HepG2 (cell line): Measurements from ENCODE around the gene MBD3. TPM values are rescaled to one million over a fixed set of nuclear protein-coding genes. Genes with fewer than 3 reads are reported as not detected.

Source experiments
- BHLHE40 ChIP-seq: IDR thresholded peaks from 2 replicates; pipeline ENCODE4 v1.6.1; 2011; ENCODE audit warnings: low read length, improper control_type of control experiment
- GATAD2A ChIP-seq: IDR thresholded peaks from 2 replicates; pipeline ENCODE4 v1.6.1; 2016
- JUND ChIP-seq: sonication (generic); formaldehyde crosslinking; IDR thresholded peaks from 2 replicates; pipeline ENCODE4 v1.8.0; 2022; ENCODE audit warnings: mild to moderate bottlenecking, missing genetic modification reagents
- KLF9 ChIP-seq: IDR thresholded peaks from 2 replicates; pipeline ENCODE4 v1.6.1; 2016; ENCODE audit warnings: low read depth
- MTA3 ChIP-seq: sonication (generic); formaldehyde crosslinking; IDR thresholded peaks from 2 replicates; pipeline ENCODE4 v1.4.0; 2020; ENCODE audit warnings: missing genetic modification reagents
- PRDM15 ChIP-seq: sonication (generic); formaldehyde crosslinking; IDR thresholded peaks from 2 replicates; pipeline ENCODE4 v1.4.0; 2020; ENCODE audit warnings: missing genetic modification reagents
- RXRA ChIP-seq: sonication (generic); formaldehyde crosslinking; IDR thresholded peaks from 2 replicates; pipeline ENCODE4 v1.5.1; 2020; ENCODE audit warnings: missing genetic modification reagents
- SNAPC4 ChIP-seq: sonication (generic); formaldehyde crosslinking; IDR thresholded peaks from 2 replicates; pipeline ENCODE4 v1.4.0; 2020; ENCODE audit warnings: mild to moderate bottlenecking, missing genetic modification reagents
- SOX6 ChIP-seq, 2 experiments: fragments of 450-650 bp in 1 of 2; sonication (generic) in 1 of 2; formaldehyde crosslinking in 1 of 2; IDR thresholded peaks; 2 replicates each; pipeline versions ENCODE4 v1.4.0 to v1.6.1; 2017 to 2020; ENCODE audit warnings: antibody characterized with exemption in 1 of 2, mild to moderate bottlenecking in 1 of 2, missing genetic modification reagents in 1 of 2
- SRSF1 ChIP-seq: fragments of 200-400 bp; formaldehyde crosslinking; optimal IDR thresholded peaks from 2 replicates; pipeline ENCODE3; 2017; ENCODE audit warnings: mild to moderate bottlenecking, low read depth, low read length, moderate library complexity
- TFDP2 ChIP-seq: sonication (generic); formaldehyde crosslinking; IDR thresholded peaks from 2 replicates; pipeline ENCODE4 v1.4.0; 2020; ENCODE audit warnings: missing genetic modification reagents
- ZMYM3 ChIP-seq: sonication (generic); formaldehyde crosslinking; IDR thresholded peaks from 2 replicates; pipeline ENCODE4 v1.5.1; 2020; ENCODE audit warnings: mild to moderate bottlenecking, missing genetic modification reagents
- ZNF33B ChIP-seq: sonication (generic); formaldehyde crosslinking; IDR thresholded peaks from 2 replicates; pipeline ENCODE4 v1.5.1; 2020; ENCODE audit warnings: mild to moderate bottlenecking, missing genetic modification reagents
- ZNF367 ChIP-seq: sonication (generic); formaldehyde crosslinking; IDR thresholded peaks from 2 replicates; pipeline ENCODE4 v1.4.0; 2020; ENCODE audit warnings: missing genetic modification reagents, borderline replicate concordance
- ZNF530 ChIP-seq: sonication (generic); formaldehyde crosslinking; IDR thresholded peaks from 2 replicates; pipeline ENCODE4 v1.5.0; 2020; ENCODE audit warnings: low read depth, mild to moderate bottlenecking, missing genetic modification reagents
- ZNF549 ChIP-seq: sonication (generic); formaldehyde crosslinking; IDR thresholded peaks from 2 replicates; pipeline ENCODE4 v1.5.0; 2020; ENCODE audit warnings: missing genetic modification reagents
- ZNF552 ChIP-seq: sonication (generic); formaldehyde crosslinking; IDR thresholded peaks from 2 replicates; pipeline ENCODE4 v1.9.0; 2022; ENCODE audit warnings: missing genetic modification reagents, mild to moderate bottlenecking, borderline replicate concordance
- ZNF569 ChIP-seq: sonication (generic); formaldehyde crosslinking; IDR thresholded peaks from 2 replicates; pipeline ENCODE4 v1.5.0; 2020; ENCODE audit warnings: mild to moderate bottlenecking, missing genetic modification reagents, moderate library complexity, borderline replicate concordance
- ZNF639 ChIP-seq: conservative IDR thresholded peaks from 2 replicates; pipeline ENCODE4 v1.6.1; 2018; ENCODE audit warnings: missing genetic modification reagents
- polyA plus RNA-seq, 8 experiments: library from polyadenylated mRNA; depleted of rRNA in 3 of 8; stranded (reverse) in 7 of 8; unstranded in 1 of 8; fragments of >200 nt; fragmentation: Illumina TruSeq in 4 of 8; extraction: Trizol in 4 of 8; gene quantifications; 2 replicates each; pipeline versions ENCODE4 v1.2.1 to v1.2.3, GENCODE V29; 2011 to 2016; ENCODE audit warnings: low read depth in 4 of 8, missing spikeins in 1 of 8, mixed read lengths in 1 of 8; ENCODE audit not compliant: insufficient read depth in 1 of 8
- total RNA-seq, 5 experiments: library from RNA; depleted of rRNA; stranded (reverse); fragments of >200 nt; fragmentation: Illumina TruSeq; extraction: Trizol; gene quantifications; 2 replicates each; pipeline ENCODE4 v1.2.3, GENCODE V29; 2016; ENCODE audit warnings: low read depth in 1 of 5

The MBD3 gene
- total and polyA plus RNA-seq, 2 of the 13 experiments (the other 11 are each of a cell fraction or from before 2014, with no cell fraction given), result 21.2 to 76.9 TPM

GRCh38 chr19:1590641-1591397, 1.8 kb downstream of the MBD3 start (continued):
- TF ChIP-seq SOX6 (IDR thresholded peaks at IDR 0.05), result no peak
- TF ChIP-seq SOX6 (CRISPR knock-in tag; IDR thresholded peaks at IDR 0.05), result no peak; the same call in 1 of the 2 replicates
- TF ChIP-seq SNAPC4, result peak; percentile 60; the same call in 1 of the 2 replicates
- peak; percentile 9 for TF ChIP-seq SRSF1
- no peak for TF ChIP-seq MTA3 (CRISPR knock-in tag)
- no peak for TF ChIP-seq ZNF530 (CRISPR knock-in tag)
- TF ChIP-seq ZNF549 (CRISPR knock-in tag), result no peak
- no peak for TF ChIP-seq JUND (CRISPR knock-in tag)
- no peak for TF ChIP-seq PRDM15 (CRISPR knock-in tag)
- TF ChIP-seq GATAD2A (CRISPR knock-in tag), result no peak
- TF ChIP-seq ZNF569 (CRISPR knock-in tag), result no peak
- no peak for TF ChIP-seq RXRA (CRISPR knock-in tag)
- TF ChIP-seq TFDP2 (CRISPR knock-in tag), result no peak
- no peak for TF ChIP-seq ZNF552 (CRISPR knock-in tag)
- no peak for TF ChIP-seq BHLHE40
- TF ChIP-seq ZMYM3 (CRISPR knock-in tag), result no peak
- no peak for TF ChIP-seq KLF9
- TF ChIP-seq ZNF367 (CRISPR knock-in tag), result no peak
- TF ChIP-seq ZNF33B (CRISPR knock-in tag), result no peak
- no peak for TF ChIP-seq ZNF639
